Measurements from ENCODE around the gene GRID2. TPM values are rescaled to one million over a fixed set of nuclear protein-coding genes. Genes with fewer than 3 reads are reported as not detected.

GRID2 gene
- total and polyA plus RNA-seq, 12 donors = 0.55 to 4.0 (median 2.0) TPM

GRCh38 chr4:93654211-93654610 is 1350.4 kb downstream of the GRID2 start:
- H3K27ac ChIP-seq = no peak overlapping the region
- intact Hi-C loops (cut with DNase I) = no loop called here
- WGBS, 4 donors = 41 to 72% (median 58%) methylated on average over 1 of the region's 1 CpG

GRCh38 chr4:93657527-93657926 is 1353.8 kb downstream of the GRID2 start:
- no peaks in the 10 kb centered on the region for H3K36me3 ChIP-seq (replicated peaks in 1 of 2)
- no peaks in the 10 kb centered on the region for H3K4me1 ChIP-seq (replicated peaks in 1 of 2)
- no peak overlapping the region for H3K4me3 ChIP-seq
- H3K9me3 ChIP-seq (replicated peaks in 1 of 3) = no peaks in the 10 kb centered on the region
- no peaks in the 10 kb centered on the region for H3K27me3 ChIP-seq
- intact Hi-C loops (cut with DNase I) = no loop called here
- WGBS, 4 donors = 78 to 85% (median 79%) methylated on average over 2 of the region's 2 CpGs
- DNase-seq = no peak
- TF ChIP-seq, protein P1, sequence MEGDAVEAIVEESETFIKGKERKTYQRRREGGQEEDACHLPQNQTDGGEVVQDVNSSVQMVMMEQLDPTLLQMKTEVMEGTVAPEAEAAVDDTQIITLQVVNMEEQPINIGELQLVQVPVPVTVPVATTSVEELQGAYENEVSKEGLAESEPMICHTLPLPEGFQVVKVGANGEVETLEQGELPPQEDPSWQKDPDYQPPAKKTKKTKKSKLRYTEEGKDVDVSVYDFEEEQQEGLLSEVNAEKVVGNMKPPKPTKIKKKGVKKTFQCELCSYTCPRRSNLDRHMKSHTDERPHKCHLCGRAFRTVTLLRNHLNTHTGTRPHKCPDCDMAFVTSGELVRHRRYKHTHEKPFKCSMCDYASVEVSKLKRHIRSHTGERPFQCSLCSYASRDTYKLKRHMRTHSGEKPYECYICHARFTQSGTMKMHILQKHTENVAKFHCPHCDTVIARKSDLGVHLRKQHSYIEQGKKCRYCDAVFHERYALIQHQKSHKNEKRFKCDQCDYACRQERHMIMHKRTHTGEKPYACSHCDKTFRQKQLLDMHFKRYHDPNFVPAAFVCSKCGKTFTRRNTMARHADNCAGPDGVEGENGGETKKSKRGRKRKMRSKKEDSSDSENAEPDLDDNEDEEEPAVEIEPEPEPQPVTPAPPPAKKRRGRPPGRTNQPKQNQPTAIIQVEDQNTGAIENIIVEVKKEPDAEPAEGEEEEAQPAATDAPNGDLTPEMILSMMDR (IDR thresholded peaks at IDR 0.05) = no peak
- no peak for TF ChIP-seq POLR2A (IDR thresholded peaks at IDR 0.05)
- no peak overlapping the region for H3K27ac ChIP-seq

More at GRCh38 chr4:93654211-93654610, 1350.4 kb downstream of the GRID2 start:
- no peak for TF ChIP-seq POLR2A (IDR thresholded peaks at IDR 0.05)
- TF ChIP-seq, protein P1 (IDR thresholded peaks at IDR 0.05) = no peak
- Histone ChIP-seq H3K4me1 (replicated peaks in 1 of 2) (no peaks in the 10 kb centered on the region), H3K27me3 (no peaks in the 10 kb centered on the region), H3K4me3 (no peak overlapping the region), H3K9me3 (replicated peaks in 1 of 3) (no peaks in the 10 kb centered on the region), H3K36me3 (replicated peaks in 1 of 2) (no peaks in the 10 kb centered on the region)
- no peak for DNase-seq

DNA sequence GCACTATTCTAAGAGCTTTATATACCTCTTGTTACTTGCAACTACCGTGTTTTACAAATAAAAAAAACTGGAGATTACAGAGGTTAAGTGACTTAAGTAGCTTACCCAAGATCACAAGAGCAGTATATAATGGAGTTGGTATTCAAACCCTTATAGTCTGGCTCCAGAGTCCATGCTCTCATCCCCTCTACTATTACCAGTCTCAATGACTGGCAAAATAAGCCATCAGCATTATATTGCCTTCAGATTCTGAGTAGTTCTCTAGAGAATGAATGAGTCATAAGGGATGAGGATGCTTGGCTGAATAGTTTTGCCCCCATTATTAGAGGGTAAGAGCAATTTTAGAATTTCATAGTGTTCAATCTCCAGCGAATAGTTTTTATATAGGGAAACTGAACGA is 1354.7 kb downstream of the GRID2 start:
- Histone ChIP-seq H3K4me3 (no peak overlapping the region), H3K4me1 (replicated peaks in 1 of 2) (no peaks in the 10 kb centered on the region), H3K9me3 (replicated peaks in 1 of 3) (no peaks in the 10 kb centered on the region), H3K36me3 (replicated peaks in 1 of 2) (no peaks in the 10 kb centered on the region), H3K27ac (no peak overlapping the region), H3K27me3 (no peaks in the 10 kb centered on the region)
- no peak for DNase-seq
- TF ChIP-seq, protein P1 (IDR thresholded peaks at IDR 0.05) = no peak
- TF ChIP-seq POLR2A (IDR thresholded peaks at IDR 0.05) = no peak
- 57 to 87% (median 79%) methylated on average over 3 of the region's 3 CpGs for WGBS, 4 donors
- intact Hi-C loops (cut with DNase I) = no loop called here

DNA sequence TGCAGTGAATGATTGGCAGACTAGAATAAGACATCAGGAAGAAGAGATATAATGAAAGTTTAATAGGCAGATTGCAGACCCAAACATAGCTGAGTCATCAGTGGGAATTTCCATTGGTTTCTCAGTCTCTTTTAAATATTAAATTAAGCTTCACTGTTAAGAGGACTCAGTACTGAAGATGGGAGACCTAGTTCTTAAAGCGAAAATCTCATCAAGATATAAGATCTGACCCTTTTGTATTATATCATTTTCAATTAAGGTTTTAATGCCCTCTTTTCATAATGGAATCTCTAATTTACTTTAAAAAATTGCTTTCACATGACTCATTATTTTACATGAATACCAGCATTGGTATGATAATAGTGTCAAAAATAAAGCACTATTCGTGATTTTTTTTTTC is 1355.9 kb downstream of the GRID2 start:
- H3K4me3 ChIP-seq = no peak overlapping the region
- H3K27me3 ChIP-seq = no peaks in the 10 kb centered on the region
- H3K27ac ChIP-seq = no peak overlapping the region
- DNase-seq = no peak
- WGBS, 4 donors = 63 to 76% (median 73%) methylated on average over 2 of the region's 2 CpGs
- H3K9me3 ChIP-seq (replicated peaks in 1 of 3) = no peaks in the 10 kb centered on the region
- no peaks in the 10 kb centered on the region for H3K4me1 ChIP-seq (replicated peaks in 1 of 2)
- TF ChIP-seq, protein P1 (IDR thresholded peaks at IDR 0.05) = no peak
- TF ChIP-seq POLR2A (IDR thresholded peaks at IDR 0.05) = no peak
- H3K36me3 ChIP-seq (replicated peaks in 1 of 2) = no peaks in the 10 kb centered on the region
- intact Hi-C loops (cut with DNase I) = no loop called here
